NCI-H1436 (cell line): Measurements from ENCODE around the gene ZNF641.

ENCODE experiments used
- DNase-seq: peaks from one replicate; lab custom pipeline; 2025; lab: John Stamatoyannopoulos, UW

The ZNF641 gene

DNA sequence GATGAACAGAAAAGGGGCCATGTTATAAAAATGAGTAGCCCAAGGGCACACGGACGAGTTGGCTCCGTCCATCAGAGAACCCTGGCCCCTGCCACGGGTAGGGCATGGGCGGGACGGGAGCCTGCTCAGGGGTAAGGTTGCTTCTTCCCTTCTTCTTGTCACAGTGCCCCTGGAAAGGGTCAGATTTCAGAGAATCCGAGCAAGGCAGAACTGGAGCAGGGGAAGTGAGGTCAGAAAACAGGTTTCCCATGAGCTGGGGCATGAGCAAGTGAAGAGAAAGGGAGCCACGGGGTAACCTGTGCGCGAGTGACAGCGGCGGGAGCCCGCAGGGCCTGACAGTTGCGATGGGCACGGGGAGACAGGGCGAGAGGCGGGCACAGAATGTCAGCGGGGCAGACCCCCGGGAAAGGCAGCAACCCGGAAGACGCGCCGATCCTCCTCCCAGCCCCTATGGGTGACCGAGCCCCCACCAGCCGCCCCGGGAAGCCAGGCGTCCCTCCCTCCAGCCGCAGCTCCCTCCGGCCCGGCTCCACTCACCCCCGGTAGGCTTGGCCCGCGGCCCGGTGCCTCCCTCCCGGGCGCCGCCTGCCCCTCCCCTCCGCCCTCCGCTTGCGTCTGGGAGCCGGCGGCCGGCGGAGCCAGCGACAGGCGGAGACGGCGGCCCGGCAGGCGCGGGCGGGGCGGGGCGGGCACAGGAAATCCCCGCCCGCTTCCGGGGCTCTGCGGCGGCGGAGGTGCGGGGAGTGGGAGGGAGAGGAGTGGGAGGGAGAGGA lies at the start of gene ZNF641:
TSS of gene ZNF641 (minus strand) at position 671 of the 773 bp plus-strand sequence. CDS start 2,829 bp downstream, outside the sequence.
- DNase-seq, result peak; percentile 72

GRCh38 chr12:48390026-48390425 lies 39.3 kb upstream of the ZNF641 start:
- DNase-seq, result no peak

- DNase-seq, result no peak
Observed at GRCh38 chr12:48389409-48389808, 38.7 kb upstream of the ZNF641 start.

GRCh38 chr12:48388938-48389337 lies 38.2 kb upstream of the ZNF641 start:
- DNase-seq, result no peak

DNA sequence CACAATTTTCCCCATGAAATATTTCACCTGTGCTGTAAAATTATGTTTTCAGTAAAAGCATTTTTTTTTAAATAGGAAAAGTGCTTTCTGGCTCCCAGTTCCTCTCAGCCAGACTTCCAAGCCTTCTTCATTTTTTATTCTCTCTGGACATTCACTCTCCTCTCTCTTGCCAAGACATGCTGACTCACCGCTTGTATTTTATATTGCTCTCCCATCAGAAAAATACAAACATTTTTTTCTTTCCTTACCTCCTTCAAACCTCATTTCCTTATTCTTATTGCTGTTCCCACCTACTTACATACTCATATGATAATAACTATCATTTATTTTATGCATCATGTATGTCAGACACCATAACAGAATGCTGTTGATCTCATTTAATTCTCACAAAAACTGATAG lies 37.7 kb upstream of the ZNF641 start:
- no peak for DNase-seq

GRCh38 chr12:48380596-48380995 lies 29.9 kb upstream of the ZNF641 start:
- no peak for DNase-seq

DNA sequence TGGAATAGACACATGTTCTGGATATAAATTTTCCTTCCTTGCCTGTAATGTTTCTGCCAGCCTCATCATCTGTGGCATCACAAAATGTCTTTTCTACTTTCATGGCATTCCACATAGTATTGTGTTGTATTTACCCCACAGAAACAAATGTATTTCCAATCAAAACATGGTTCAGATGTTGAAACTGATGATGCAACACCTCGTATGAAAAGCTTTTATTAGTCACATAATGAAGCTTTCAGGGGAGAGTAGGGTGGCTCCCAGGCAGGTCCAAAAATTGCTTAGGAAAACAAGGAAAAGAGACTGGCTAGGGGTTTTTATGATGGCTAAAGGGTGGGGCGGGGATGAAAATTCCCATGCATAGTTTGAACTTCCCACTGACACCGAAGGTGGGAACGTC lies 29.1 kb upstream of the ZNF641 start:
- DNase-seq, result no peak

DNA sequence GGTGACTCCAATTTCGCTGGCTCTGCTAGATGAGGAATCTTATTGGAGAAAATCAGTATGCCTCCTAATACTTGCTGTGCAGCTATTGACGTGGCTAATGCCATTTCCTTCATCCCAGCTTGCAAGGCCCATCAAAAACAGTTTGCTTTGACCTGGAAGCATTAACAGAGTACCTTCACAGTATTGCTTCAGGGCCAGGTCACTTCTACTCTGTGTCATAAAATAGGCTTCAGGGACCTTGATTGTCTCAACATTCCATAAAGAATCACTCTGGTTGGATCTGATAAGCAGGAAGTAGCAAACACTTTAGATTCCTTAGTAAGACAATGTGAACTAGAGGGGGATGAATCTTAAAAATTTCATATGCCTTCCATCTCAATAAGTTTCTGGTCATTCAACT lies 26.9 kb upstream of the ZNF641 start:
- DNase-seq, result no peak

DNA sequence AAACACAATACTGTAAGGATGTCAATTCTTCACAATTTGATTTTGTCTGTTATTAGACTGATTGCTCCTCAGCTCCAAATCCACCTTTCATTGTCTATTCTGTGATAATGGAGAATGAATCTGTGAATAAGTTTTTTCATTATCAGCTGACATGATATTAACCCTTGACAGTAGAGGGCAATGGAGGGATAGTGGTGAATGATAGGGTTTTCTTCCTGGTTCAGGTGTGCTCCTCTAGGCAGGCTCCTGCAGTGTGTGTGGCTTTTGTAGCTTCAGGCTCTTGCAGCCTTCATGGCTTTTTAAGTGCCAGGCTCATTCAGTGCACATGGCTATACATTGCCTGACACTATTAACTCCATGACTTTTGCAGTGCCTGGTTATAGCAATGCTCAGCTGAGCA lies 23.4 kb upstream of the ZNF641 start:
- DNase-seq, result no peak

- no peak for DNase-seq
Observed at GRCh38 chr12:48366131-48366530, 15.4 kb upstream of the ZNF641 start.

- no peak for DNase-seq
Observed at GRCh38 chr12:48361664-48362339, 11.1 kb upstream of the ZNF641 start.

DNA sequence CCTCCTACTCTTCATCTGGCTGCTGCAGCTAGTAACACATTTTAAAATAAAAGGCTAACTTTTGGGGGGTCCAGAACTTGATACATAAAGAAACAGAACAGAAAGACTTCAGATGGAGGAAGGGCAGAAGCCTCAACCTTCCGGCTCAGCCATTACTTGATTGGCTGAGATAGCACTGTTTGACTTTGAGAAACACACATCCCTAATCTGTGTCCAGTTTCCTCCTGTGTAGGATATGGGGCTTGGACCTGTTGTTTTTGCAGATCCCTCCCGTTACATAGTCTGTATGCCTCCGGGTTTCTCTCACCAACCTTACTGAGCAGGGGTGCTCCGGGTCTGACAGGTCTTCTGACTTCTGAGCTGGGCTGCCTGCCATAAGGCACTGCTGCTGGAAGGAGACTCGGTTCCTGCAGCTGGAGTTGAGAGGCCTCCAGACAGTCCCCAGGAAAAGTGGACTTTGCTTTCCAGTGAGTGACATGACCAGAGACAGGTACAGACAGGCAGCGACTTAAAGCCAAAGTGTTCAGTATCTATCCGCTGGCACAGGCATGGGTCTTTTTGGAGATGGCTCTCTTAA lies 8.3 kb upstream of the ZNF641 start:
- no peak for DNase-seq

DNA sequence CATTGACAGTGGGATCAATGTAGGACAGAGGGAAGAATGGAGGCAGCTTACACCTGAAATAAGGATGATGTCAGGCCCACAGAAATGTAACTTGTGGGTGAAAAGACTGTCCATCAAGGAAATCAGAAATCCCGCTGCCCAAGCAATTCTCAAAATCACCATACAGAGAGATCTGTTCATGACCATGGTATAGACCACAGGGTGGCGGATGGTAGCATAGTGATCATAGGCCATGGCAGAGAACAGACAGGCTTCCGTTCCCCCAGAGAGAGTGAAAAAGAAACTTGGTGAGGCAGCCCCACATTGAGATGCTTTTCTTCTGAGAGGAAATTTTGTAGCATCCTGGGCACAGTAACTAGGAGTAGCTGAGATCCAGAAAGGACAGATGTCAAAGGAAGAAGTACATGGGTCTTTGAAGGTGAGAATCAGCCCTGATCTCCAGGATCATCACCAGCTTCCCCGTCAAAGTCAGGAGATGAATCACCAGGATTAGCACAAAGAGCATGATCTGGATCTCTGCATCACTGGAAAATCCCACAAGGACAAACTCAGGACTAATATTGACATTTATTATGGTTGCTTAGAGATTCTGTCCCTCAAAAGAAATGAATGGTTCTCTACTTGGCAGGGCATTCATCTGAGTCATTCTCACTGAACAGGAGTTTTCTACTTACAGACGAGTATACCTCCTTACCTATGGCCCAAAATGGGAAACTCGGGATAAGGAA lies 5.5 kb upstream of the ZNF641 start:
- no peak for DNase-seq

DNA sequence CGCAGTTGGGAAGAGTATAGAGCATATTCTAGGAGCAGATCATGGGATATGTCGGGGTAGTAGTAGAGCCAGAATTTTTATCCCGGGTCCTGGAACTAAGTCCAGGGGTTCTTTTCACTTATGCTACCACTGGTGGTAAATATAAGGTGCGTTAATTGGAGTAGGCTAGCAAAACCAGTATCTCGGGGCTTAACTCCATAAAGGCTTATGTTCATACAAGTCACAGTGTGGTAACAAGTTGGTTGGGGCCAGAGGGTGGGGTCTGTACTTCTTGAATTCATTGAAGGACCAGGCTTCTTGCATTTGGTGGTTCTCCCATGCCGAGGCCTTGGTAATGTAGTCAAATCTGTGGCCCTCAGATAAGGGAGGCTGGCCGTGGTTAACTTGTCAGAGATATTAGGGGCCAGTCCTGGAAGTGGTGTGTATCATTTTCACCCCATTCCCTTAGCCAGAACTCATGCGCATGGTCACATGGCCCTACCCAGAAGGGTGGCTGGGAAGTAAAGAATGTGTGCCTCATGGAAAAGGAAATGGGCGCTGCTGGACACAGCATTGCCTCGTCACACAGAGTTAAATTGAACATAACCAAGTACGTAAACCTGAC lies 1.5 kb upstream of the ZNF641 start:
- no peak for DNase-seq

DNA sequence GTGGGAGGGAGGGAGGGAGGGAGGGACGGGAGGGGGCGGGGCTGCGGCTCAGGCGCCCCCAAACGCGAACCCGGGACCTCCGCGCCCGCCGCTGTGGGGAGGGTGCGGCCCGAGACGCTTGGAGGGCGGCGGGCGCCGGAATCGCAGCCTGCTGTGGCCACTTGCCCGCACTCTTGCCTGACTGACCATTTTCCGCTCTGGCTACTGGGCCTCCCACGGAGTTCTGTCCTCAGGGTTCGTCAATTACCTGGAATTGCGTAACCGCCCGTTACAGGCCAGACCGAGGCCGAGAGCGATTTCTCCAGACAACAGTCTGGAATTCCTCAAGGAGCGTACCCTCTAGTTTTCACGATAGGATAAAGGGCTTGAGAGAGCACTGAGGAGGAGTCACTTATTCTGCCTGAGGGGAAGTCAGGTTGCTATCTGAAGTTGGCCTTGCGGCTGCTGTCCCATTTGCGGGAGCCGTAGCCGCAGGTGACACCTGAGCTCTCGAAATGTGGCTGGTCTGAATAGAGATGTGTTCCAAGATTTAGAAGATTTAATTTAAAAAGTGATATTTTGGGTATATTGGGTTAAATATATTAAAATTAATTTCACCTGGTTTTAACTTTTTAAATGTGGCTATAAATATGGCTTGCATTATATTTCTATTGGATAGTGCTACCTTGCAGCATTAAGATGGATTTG lies 446 bp upstream of the ZNF641 start:
- no peak for DNase-seq

DNA sequence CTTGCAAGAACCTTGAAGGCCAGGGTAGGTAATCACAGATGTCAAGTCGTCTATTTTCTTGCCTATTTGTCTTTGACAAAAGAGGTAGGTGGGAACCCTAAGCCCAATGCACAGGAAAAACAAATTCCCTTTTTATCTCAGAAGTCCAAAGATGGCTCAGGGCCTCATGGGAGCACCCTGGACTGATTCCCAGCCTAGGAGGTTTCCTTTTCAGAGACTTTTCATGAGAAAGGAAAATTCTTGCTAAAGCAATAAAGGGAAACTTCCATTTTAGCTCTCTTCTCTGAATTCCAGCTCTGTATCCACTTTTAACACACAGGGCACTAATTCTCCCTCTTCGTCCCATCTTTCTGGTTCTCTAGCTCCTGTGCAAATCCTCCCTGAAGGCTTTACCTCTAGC lies 1.2 kb downstream of the ZNF641 start:
- DNase-seq, result no peak

DNA sequence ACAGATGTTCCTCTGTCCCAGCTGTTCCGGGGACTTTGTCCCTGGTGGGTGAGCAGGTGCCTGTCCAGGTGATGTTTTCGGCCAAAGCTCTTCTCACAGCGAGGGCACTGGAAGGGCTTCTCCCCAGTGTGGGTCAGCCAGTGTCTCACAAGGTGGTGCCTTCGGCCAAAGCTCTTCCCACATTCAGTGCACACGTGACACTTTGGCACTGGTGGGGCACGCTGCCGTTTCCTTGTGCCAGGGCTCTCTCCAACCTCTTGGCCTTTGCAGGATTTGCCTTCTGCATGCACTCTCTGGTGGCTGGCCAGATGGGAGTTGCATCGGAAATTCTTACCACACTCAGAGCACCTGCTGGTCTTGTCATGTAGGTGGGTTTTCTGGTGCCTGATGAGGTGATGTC lies 7.7 kb downstream of the ZNF641 start:
- no peak for DNase-seq

- no peak for DNase-seq
Observed at GRCh38 chr12:48340943-48341342, 9.8 kb downstream of the ZNF641 start.

- DNase-seq, result no peak
Observed at GRCh38 chr12:48339442-48340117, 11.1 kb downstream of the ZNF641 start.

DNA sequence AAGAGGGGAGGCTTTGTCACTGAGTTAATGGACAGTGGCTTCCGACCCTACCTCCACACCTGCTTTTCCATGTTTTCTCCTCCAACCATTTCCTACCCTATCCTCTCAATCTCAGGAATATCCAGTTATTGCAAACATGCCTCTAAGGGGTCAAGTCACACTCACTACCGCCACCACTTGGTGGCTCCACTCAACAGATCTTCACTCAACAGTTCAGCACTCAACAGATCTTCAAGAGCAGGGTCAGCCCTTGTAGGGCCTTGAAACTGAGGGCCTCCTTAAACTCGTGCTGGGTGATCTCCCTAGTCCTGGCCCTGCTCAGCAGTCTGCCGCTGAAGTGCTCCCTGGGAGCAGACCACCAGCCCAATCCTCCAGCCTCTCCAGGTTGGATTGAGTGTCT lies 14.2 kb downstream of the ZNF641 start:
- no peak for DNase-seq

DNA sequence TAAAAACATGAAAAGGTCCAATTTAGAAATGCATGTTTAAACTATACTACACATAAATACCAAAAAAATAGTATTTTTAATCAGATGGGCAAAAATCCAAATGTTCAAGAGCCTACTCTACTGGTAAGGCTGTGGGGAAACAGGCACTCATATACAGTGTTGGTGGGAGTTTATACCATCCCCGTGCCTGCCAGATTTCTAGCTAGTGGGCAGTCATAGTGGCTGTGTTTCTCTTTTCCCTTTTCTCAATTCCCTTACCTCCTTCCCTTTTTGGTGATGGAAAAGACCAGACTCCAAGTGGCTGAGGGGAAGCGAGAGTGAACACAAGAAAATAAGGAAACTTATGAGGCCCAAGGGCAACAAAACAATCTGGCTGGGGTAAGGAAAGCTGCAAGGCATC lies 14.7 kb downstream of the ZNF641 start:
- no peak for DNase-seq
